Spleen (tissue), 13 donors: ENCODE results near the gene IL12RB2. TPM values are rescaled to one million over a fixed set of nuclear protein-coding genes. Genes with fewer than 3 reads are reported as not detected.

Source experiments
- DNase-seq: peaks from one replicate; pipeline ENCODE4 v3.0.0-alpha.2; 2020
- H3K27ac ChIP-seq, 8 donors: fragments of 200-600 bp; sonication (generic) in 7 of 8; 1 replicate in 4 of 8; 2 replicates in 4 of 8; pipeline versions ENCODE4 v1.5.0 to v1.8.0; 2016 to 2021; ENCODE audit warnings: inconsistent platforms in 4 of 8, mild to moderate bottlenecking in 4 of 8, moderate library complexity in 1 of 8
- H3K27me3 ChIP-seq, 7 donors: fragments of 200-600 bp; sonication (generic) in 6 of 7; replicated peaks in 1 of 7; 1 replicate in 4 of 7; 2 replicates in 3 of 7; pipeline versions ENCODE4 v1.5.0 to v1.8.0; 2016 to 2021; ENCODE audit warnings: inconsistent platforms in 3 of 7, mild to moderate bottlenecking in 1 of 7
- H3K36me3 ChIP-seq, 6 donors: fragments of 200-600 bp; sonication (generic) in 5 of 6; 1 replicate in 4 of 6; 2 replicates in 2 of 6; pipeline versions ENCODE4 v1.5.0 to v1.8.0; 2016 to 2021; ENCODE audit warnings: inconsistent platforms in 2 of 6
- H3K4me1 ChIP-seq, 6 donors: fragments of 200-600 bp; sonication (generic) in 5 of 6; 1 replicate in 3 of 6; 2 replicates in 3 of 6; pipeline versions ENCODE4 v1.5.0 to v1.8.0; 2016 to 2021; ENCODE audit warnings: inconsistent platforms in 3 of 6
- H3K4me3 ChIP-seq, 8 donors: fragments of 200-600 bp; sonication (generic) in 7 of 8; 1 replicate in 4 of 8; 2 replicates in 4 of 8; pipeline versions ENCODE4 v1.5.0 to v1.8.0; 2016 to 2021; ENCODE audit warnings: inconsistent platforms in 4 of 8, mild to moderate bottlenecking in 4 of 8, moderate library complexity in 2 of 8
- H3K9me3 ChIP-seq, 8 donors: fragments of 200-600 bp; sonication (generic) in 7 of 8; 1 replicate in 4 of 8; 2 replicates in 4 of 8; pipeline versions ENCODE4 v1.5.0 to v1.8.0; 2016 to 2021; ENCODE audit warnings: inconsistent platforms in 4 of 8
- CTCF ChIP-seq, 11 experiments: fragments of 200-600 bp in 7 of 11; fragments of 450-650 bp in 4 of 11; sonication (generic) in 4 of 11; IDR thresholded peaks in 8 of 11; conservative IDR thresholded peaks in 3 of 11; 1 replicate in 7 of 11; 2 replicates in 4 of 11; pipeline versions ENCODE4 v1.4.0 to v1.8.0; 2016 to 2021; ENCODE audit warnings: antibody characterized with exemption in 11 of 11, inconsistent platforms in 4 of 11, mild to moderate bottlenecking in 1 of 11
- POLR2A ChIP-seq, 3 donors: fragments of 450-650 bp; IDR thresholded peaks; one replicate each; pipeline ENCODE4 v1.5.1; 2017; ENCODE audit warnings: antibody characterized with exemption in 3 of 3, mild to moderate bottlenecking in 1 of 3
- POLR2AphosphoS5 ChIP-seq, 3 donors: sonication (generic); formaldehyde crosslinking; IDR thresholded peaks; one replicate each; pipeline ENCODE4 v1.5.1; 2017; ENCODE audit warnings: antibody characterized with exemption in 3 of 3
- WGBS, 5 donors: extraction: QIAGEN DNeasy Blood & Tissue Kit in 3 of 5; methylation state at CpG; one replicate each; pipeline versions ENCODE4 v1.1.5 to v1.1.7; 2013 to 2018; 5-methylcytosine and 5-hydroxymethylcytosine counted together
- intact Hi-C: fragments of 100-400 bp; cut with DNase I; formaldehyde crosslinking; loops from one replicate; pipeline ENCODE4 v1.15.0; 2023; ENCODE audit warnings: low total_unique reads
- long read RNA-seq, 2 donors: transcript quantifications; one replicate each; lab custom pipeline, GENCODE V29; 2026
- polyA plus RNA-seq, 3 donors: library from polyadenylated mRNA; stranded (reverse); fragments of 200-250 nt; gene quantifications; one replicate each; pipeline ENCODE4 v1.2.1, GENCODE V29; 2013
- total RNA-seq, 7 donors: library from RNA; depleted of rRNA in 3 of 7; stranded (reverse); fragments of >200 nt in 3 of 7; fragmentation: NEBNext Ultra II Directional in 4 of 7; extraction: Animal tissue kit (Norgen Biotek cat#: 25700) in 4 of 7; gene quantifications; one replicate each; pipeline versions ENCODE4 v1.1.0 to v1.2.1, GENCODE V29; 2016 to 2021
- donor health status: healthy with polysubstance abuse.
- donor health status: DM: no; HTN: no; CAD: no; lungs with moderate emphysema.
- donor health status: DM: no; HTN: no; CAD: no.
- donor health status: Bipolar disorder and iron deficiency.
- donor health status: healthy.
- donor health status: DM: no; HTN: no; CAD: no.
- donor health status: DM: yes; HTN: yes; CAD: no.

Gene IL12RB2, protein sequence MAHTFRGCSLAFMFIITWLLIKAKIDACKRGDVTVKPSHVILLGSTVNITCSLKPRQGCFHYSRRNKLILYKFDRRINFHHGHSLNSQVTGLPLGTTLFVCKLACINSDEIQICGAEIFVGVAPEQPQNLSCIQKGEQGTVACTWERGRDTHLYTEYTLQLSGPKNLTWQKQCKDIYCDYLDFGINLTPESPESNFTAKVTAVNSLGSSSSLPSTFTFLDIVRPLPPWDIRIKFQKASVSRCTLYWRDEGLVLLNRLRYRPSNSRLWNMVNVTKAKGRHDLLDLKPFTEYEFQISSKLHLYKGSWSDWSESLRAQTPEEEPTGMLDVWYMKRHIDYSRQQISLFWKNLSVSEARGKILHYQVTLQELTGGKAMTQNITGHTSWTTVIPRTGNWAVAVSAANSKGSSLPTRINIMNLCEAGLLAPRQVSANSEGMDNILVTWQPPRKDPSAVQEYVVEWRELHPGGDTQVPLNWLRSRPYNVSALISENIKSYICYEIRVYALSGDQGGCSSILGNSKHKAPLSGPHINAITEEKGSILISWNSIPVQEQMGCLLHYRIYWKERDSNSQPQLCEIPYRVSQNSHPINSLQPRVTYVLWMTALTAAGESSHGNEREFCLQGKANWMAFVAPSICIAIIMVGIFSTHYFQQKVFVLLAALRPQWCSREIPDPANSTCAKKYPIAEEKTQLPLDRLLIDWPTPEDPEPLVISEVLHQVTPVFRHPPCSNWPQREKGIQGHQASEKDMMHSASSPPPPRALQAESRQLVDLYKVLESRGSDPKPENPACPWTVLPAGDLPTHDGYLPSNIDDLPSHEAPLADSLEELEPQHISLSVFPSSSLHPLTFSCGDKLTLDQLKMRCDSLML
- total RNA-seq (1 to 10 TPM; 1.7 to 6.0 (median 3.3) TPM), polyA plus RNA-seq (under 1 TPM; 0.17 to 0.64 (median 0.58) TPM)
- long read RNA-seq, donor 1, partial matches to known transcripts, result 290 of 431 reads
- long read RNA-seq, donor 1, other reads (novel, unspliced or antisense), result 141 of 431 reads
- long read RNA-seq, donor 2, result 0 reads

- WGBS, 5 donors, result 2 to 9% (median 3%) methylated on average over 39 to 75 of the region's 75 CpGs
- TF ChIP-seq CTCF (IDR thresholded peaks at IDR 0.05 in 8 of 11, conservative IDR thresholded peaks at IDR 0.05 in 3 of 11) (no peak), POLR2AphosphoS5 (IDR thresholded peaks at IDR 0.05) (peak in 2 of 3 donors; percentile 16 to 37), POLR2A (IDR thresholded peaks at IDR 0.05) (no peak)
- H3K9me3 ChIP-seq, result no peaks in the 10 kb centered on the region
- no peaks in the 10 kb centered on the region for H3K36me3 ChIP-seq
- intact Hi-C loops, result no loop called here
- peak within 1 kb of the TSS; percentile 5 to 75 (median 44) for H3K4me3 ChIP-seq
- H3K27me3 ChIP-seq, result peaks cover 0 to 42% (median 24%) of the 10 kb centered on the region in 7 donors
- DNase-seq, result peak; percentile 82
- H3K27ac ChIP-seq, result peak within 1 kb of the TSS in 5 of 8 donors; percentile 28 to 75 (median 69)
- H3K4me1 ChIP-seq, result peaks cover 5 to 19% (median 13%) of the 10 kb centered on the region in 6 donors
Measured at GRCh38 chr1:67307251-67308060, at the start of gene IL12RB2. IL12RB2 (plus strand) TSS chr1:67307873; CDS start chr1:67320369, 12,496 bp downstream.

DNA sequence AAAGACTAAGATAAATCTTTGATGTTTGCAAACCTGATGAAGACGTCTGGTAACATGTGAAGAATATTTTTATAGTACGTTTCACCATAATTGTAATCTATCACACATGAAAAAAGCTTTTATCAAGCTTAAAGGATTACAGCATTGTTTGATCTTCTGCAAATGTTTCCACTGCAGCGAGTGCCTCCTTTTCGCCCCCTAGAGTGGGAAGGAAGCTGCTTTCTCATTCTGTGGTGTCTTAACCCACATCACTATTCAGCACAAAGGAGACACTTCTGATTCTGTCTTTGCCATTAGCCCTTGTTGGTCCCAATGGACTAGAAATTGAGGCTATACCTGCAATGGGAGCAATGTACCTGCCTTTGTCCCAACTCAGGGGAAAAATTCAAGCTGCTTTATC is 46.0 kb upstream of the IL12RB2 start:
- H3K4me3 ChIP-seq, result no peak overlapping the region
- DNase-seq, result no peak
- intact Hi-C loops, result no loop called here
- H3K27ac ChIP-seq, result no peak overlapping the region
- 18 to 42% (median 26%) methylated on average over 4 of the region's 4 CpGs for WGBS, 5 donors
- no peaks in the 10 kb centered on the region for H3K9me3 ChIP-seq
- no peaks in the 10 kb centered on the region for H3K36me3 ChIP-seq
- TF ChIP-seq POLR2A (IDR thresholded peaks at IDR 0.05), result no peak
- TF ChIP-seq CTCF (IDR thresholded peaks at IDR 0.05 in 8 of 11, conservative IDR thresholded peaks at IDR 0.05 in 3 of 11), result peak in 2 of 11 experiments; percentile 21 to 23
- H3K27me3 ChIP-seq, result no peaks in the 10 kb centered on the region
- H3K4me1 ChIP-seq, result peaks cover 0 to 22% (median 11%) of the 10 kb centered on the region in 6 donors

DNA sequence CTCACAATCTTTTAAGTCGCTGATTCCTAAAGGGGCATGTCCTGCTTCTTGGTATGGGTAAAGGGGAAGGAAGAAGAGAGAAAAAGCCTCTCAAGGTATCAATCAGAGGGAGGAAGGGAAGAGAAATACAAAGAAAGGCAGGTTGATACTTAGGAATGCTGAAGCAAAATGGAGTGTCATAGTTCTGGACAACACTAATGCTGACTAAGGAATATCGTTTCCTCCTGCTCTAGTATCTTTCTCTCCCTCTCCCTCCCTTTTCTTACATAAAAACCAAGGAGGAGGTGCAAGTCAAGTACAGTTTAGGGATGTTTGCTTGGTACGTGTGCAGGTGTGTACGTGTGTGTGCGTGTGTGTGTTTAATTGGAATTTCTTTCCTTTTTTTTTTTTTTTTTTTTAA is 44.9 kb upstream of the IL12RB2 start:
- Histone ChIP-seq H3K27ac (no peak overlapping the region), H3K4me1 (peaks cover 0 to 22% (median 11%) of the 10 kb centered on the region in 6 donors), H3K9me3 (no peaks in the 10 kb centered on the region), H3K4me3 (no peak overlapping the region), H3K36me3 (no peaks in the 10 kb centered on the region), H3K27me3 (no peaks in the 10 kb centered on the region)
- DNase-seq, result no peak
- intact Hi-C loops, result no loop called here
- TF ChIP-seq POLR2AphosphoS5 (IDR thresholded peaks at IDR 0.05) (no peak), POLR2A (IDR thresholded peaks at IDR 0.05) (no peak), CTCF (IDR thresholded peaks at IDR 0.05 in 8 of 11, conservative IDR thresholded peaks at IDR 0.05 in 3 of 11) (no peak)
- 76 to 82% (median 80%) methylated on average over 5 of the region's 5 CpGs for WGBS, 5 donors
